Right renal cortex interstitium (tissue), 3 donors: Measurements from ENCODE around the gene INVS. TPM values are rescaled to one million over a fixed set of nuclear protein-coding genes. Genes with fewer than 3 reads are reported as not detected.

ENCODE experiments used
- DNase-seq, 3 donors: peaks; one replicate each; pipeline ENCODE4 v3.0.0-alpha.2; 2013; ENCODE audit warnings: low read depth in 3 of 3, low spot score in 2 of 3
- polyA plus RNA-seq, 3 donors: library from polyadenylated mRNA; unstranded; fragments of 120-200 nt; gene quantifications; one replicate each; pipeline ENCODE4 v1.2.1, GENCODE V29; 2013; ENCODE audit not compliant: insufficient read length in 3 of 3

INVS gene
- polyA plus RNA-seq, 3 donors, result 16.5 to 19.1 (median 18.3) TPM

GRCh38 chr9:100186356-100186755 is 87.3 kb downstream of the INVS start:
- no peak for DNase-seq

- DNase-seq, result no peak
These were observed 91.3 kb downstream of the INVS start for GRCh38 chr9:100190339-100190738.

GRCh38 chr9:100191264-100191663 is 92.2 kb downstream of the INVS start:
- no peak for DNase-seq

- no peak for DNase-seq
These were observed 94.0 kb downstream of the INVS start for GRCh38 chr9:100193078-100193477.

GRCh38 chr9:100196215-100196614 is 97.2 kb downstream of the INVS start:
- no peak for DNase-seq

GRCh38 chr9:100196828-100197227 is 97.8 kb downstream of the INVS start:
- no peak for DNase-seq

GRCh38 chr9:100197553-100197952 is 98.5 kb downstream of the INVS start:
- DNase-seq, result no peak

GRCh38 chr9:100202806-100203205 is 103.8 kb downstream of the INVS start:
- DNase-seq, result no peak

- DNase-seq, result no peak
These were observed 105.8 kb downstream of the INVS start for GRCh38 chr9:100204796-100205195.

- DNase-seq, result no peak
These were observed 107.9 kb downstream of the INVS start for GRCh38 chr9:100206899-100207298.

- DNase-seq, result no peak
These were observed 109.6 kb downstream of the INVS start for GRCh38 chr9:100208673-100209072.

GRCh38 chr9:100211476-100211875 is 112.4 kb downstream of the INVS start:
- DNase-seq, result no peak

- DNase-seq, result no peak
These were observed 114.9 kb downstream of the INVS start for GRCh38 chr9:100213730-100214477.

GRCh38 chr9:100216178-100216787 is 117.2 kb downstream of the INVS start:
- no peak for DNase-seq

GRCh38 chr9:100217536-100217935 is 118.5 kb downstream of the INVS start:
- no peak for DNase-seq

GRCh38 chr9:100219347-100219746 is 120.3 kb downstream of the INVS start:
- no peak for DNase-seq

- DNase-seq, result no peak
These were observed 121.9 kb downstream of the INVS start for GRCh38 chr9:100220936-100221335.

GRCh38 chr9:100221538-100221937 is 122.5 kb downstream of the INVS start:
- DNase-seq, result no peak

- no peak for DNase-seq
These were observed 123.6 kb downstream of the INVS start for GRCh38 chr9:100222674-100223073.

GRCh38 chr9:100227636-100228035 is 128.6 kb downstream of the INVS start:
- DNase-seq, result no peak

GRCh38 chr9:100228352-100228869 is 129.4 kb downstream of the INVS start:
- DNase-seq, result no peak

- DNase-seq, result no peak
These were observed 130.1 kb downstream of the INVS start for GRCh38 chr9:100229136-100229535.
